H1 (cell line): Measurements from ENCODE around the gene DNAJA3.

Experiments
- CEBPB ChIP-seq: IDR thresholded peaks from 2 replicates; pipeline ENCODE4 v1.6.1; 2012; ENCODE audit warnings: low read depth, low read length
- EZH2 ChIP-seq: fragments of 200-600 bp; sonication (generic); IDR thresholded peaks from 2 replicates; pipeline ENCODE4 v1.7.1; 2012; ENCODE audit warnings: low read depth, mild to moderate bottlenecking, moderate library complexity, low read length, inconsistent platforms; ENCODE audit not compliant: severe bottlenecking
- POU5F1 ChIP-seq: IDR thresholded peaks from 2 replicates; pipeline ENCODE4 v1.6.1; 2011; ENCODE audit warnings: low read depth, mild to moderate bottlenecking, low read length, moderate library complexity
- RFX5 ChIP-seq: IDR thresholded peaks from 2 replicates; pipeline ENCODE4 v1.6.1; 2011; ENCODE audit warnings: low read depth, low read length, improper control_type of control experiment, borderline replicate concordance
- SUZ12 ChIP-seq: fragments of 200-600 bp; sonication (generic); IDR thresholded peaks from 2 replicates; pipeline ENCODE4 v1.6.1; 2012; ENCODE audit warnings: mild to moderate bottlenecking, inconsistent platforms, low read length, moderate library complexity, mixed read lengths
- USF2 ChIP-seq: IDR thresholded peaks from 2 replicates; pipeline ENCODE4 v1.6.1; 2011; ENCODE audit warnings: low read length, improper control_type of control experiment
- TF ChIP-seq, protein P1 (sequence below), 3 experiments: IDR thresholded peaks; 1 replicate in 2 of 3; 2 replicates in 1 of 3; pipeline versions ENCODE4 v1.5.1 to v1.6.1; 2011; ENCODE audit warnings: low read length in 3 of 3, mild to moderate bottlenecking in 3 of 3, inconsistent platforms in 2 of 3, low read depth in 1 of 3, moderate library complexity in 1 of 3; ENCODE audit not compliant: insufficient read depth in 1 of 3; ENCODE audit errors: control extremely low read depth in 1 of 3

GRCh38 chr16:4450430-4450829 is 24.8 kb downstream of the DNAJA3 start:
- no peak for TF ChIP-seq EZH2
- TF ChIP-seq, protein P1, sequence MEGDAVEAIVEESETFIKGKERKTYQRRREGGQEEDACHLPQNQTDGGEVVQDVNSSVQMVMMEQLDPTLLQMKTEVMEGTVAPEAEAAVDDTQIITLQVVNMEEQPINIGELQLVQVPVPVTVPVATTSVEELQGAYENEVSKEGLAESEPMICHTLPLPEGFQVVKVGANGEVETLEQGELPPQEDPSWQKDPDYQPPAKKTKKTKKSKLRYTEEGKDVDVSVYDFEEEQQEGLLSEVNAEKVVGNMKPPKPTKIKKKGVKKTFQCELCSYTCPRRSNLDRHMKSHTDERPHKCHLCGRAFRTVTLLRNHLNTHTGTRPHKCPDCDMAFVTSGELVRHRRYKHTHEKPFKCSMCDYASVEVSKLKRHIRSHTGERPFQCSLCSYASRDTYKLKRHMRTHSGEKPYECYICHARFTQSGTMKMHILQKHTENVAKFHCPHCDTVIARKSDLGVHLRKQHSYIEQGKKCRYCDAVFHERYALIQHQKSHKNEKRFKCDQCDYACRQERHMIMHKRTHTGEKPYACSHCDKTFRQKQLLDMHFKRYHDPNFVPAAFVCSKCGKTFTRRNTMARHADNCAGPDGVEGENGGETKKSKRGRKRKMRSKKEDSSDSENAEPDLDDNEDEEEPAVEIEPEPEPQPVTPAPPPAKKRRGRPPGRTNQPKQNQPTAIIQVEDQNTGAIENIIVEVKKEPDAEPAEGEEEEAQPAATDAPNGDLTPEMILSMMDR (IDR thresholded peaks at IDR 0.05; ENCODE audit: control extremely low read depth in 1 of 3, insufficient read depth in 1 of 3, low read depth in 1 of 3, low read length in 3 of 3): no peak
- TF ChIP-seq CEBPB: no peak
- no peak for TF ChIP-seq SUZ12
- TF ChIP-seq USF2: no peak
- no peak for TF ChIP-seq POU5F1
- no peak for TF ChIP-seq RFX5
